GM18499 (cell line): Measurements from ENCODE around the gene ZNF892.
"Not testable (repeated sequence)": the region's sequence is repeated elsewhere in the genome, so short reads cannot be mapped to it uniquely, and the experiment has no call there.

Experiments
- ATAC-seq: cut with Tn5 transposase; IDR thresholded peaks from one replicate; pipeline ENCODE4 v1.9.1; 2021; ENCODE audit warnings: moderate number of reproducible peaks; ENCODE audit not compliant: insufficient read depth, unreplicated experiment

The ZNF892 gene

DNA sequence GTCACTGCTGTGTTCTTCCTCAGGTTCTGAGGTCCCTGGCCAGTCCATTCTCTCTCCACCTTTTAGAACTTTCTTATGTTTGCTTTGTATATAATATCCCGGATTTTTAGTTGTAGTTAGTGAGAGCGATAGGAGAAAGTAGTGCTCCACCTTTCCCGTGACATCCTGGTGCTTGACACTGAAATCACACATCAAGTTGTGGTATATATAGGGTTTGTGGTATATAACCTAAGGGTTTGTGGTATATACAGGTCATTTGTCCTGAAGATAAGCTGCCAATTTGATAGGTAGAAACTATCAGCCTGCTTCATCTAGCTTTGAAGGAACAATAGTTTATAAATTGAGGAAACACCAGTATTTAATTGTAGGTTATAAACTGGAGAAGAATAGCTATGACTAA, 13.1 kb downstream of the ZNF892 start:
- no peak for ATAC-seq

DNA sequence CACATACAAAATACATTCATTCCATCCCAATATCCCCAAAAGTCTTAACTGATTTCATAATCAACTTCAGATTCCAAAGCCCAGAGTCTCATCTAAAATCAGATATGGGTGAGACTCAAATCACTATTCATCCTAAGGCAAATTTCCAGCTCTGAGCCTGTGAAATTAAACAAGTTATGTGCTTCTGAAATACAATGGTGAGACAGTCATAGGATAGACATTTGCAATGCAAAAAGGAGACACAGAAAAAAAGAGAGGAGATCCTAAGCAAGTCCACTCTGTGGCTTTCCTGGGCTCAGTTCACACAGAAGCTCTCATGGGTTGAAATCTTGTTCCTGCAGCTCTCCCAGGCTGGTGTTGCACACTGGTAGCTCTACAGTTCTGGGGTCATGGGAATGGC, 18.3 kb downstream of the ZNF892 start:
- ATAC-seq: no peak

DNA sequence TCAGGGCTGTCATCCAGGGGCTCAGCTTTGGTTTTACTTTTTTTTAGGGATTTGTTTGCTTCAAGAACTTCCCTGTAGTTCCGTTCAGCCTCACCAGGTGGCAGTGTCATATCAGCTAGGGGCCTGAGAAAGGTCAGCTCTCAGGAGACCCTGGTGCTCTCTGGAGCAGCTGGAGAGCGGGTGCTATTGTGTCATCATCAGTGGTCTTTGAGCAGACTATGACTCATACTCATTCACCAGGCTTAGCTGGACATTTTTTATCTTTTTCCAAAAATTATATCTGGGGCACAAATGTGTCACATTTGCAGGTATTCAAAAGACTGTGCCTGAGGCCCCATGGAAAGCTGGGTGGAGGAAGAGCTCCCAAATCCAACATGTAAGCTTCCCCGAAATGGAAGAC, 24.4 kb downstream of the ZNF892 start:
- no peak for ATAC-seq

DNA sequence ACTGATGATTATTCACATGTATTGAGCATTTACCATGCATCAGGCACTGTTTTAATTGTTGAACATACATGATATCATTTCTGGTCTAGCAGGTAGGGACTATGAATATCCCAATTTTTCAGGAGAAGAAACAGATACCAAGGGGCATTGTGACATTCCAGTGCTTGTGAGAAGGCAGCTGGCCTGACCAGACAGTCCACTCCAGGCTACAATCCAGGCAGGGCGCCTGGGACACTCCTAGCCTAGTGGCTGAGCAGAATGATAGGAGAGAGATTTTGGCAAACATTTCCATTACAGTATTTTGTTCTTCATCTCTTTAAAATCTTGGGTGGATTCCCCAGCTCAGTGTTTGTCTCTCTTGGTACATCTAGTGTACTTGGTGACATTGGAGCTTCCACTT, 24.9 kb downstream of the ZNF892 start:
- no peak for ATAC-seq

DNA sequence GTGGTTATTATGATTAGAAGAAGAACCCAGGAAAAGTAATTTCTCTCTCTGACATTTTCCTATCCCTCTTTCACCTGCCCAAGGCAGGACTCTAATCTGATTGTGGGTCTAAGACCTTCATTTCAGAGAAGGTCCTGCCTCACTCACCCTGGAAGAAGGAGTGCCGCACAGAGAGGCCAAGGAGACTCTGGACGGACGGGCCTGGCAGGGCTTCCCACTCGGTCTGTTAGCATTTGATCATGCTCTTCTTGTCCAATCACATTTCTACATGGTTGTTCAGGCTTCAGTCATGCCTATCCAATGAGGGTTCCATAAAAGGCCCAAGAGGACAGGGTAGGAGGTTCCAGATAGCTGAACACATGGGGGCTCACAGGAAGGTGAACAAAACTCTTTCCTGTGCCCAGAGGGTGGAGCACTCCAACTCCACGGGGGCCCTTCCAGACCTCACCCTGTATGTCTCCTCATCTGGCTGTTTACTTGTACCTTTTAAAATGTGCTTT, 27.0 kb downstream of the ZNF892 start:
- ATAC-seq: no peak

DNA sequence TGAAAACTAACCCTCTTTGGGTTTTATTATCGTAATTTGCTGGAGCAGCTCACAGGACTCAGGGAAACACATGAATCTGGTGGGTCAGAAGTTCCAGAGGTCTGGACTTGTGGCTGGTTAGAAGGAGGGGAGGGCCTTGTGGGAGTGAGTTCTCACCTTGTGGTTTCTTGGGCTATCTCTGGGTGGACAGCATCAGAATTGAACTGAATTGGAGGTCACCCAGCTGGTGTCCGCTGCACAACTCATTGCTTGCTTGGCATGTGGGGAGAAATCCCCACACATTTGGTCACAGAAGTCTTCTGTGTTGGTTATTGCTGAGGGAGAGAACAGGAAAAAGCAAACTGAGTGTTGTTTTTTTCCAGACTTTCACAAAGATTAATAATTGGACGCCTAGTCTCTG, 27.5 kb downstream of the ZNF892 start:
- ATAC-seq: no peak

DNA sequence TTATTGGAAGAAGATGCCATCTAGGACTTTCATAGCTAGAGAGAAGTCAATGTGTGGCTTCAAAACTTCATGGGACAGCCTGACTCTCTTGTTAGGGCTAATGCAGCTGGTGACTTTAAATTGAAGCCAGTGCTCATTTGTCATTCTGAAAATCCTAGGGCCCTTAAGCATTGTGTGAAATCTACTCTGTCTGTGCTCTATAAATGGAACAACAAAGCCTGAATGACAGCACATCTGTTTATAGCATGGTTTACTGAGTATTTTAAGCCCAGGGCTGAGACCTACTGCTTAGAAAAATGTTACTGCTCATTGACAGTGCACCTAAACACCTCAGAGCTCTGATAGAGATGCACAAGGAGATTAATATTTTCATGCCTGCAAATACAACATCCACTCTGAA, 30.8 kb downstream of the ZNF892 start:
- no peak for ATAC-seq

DNA sequence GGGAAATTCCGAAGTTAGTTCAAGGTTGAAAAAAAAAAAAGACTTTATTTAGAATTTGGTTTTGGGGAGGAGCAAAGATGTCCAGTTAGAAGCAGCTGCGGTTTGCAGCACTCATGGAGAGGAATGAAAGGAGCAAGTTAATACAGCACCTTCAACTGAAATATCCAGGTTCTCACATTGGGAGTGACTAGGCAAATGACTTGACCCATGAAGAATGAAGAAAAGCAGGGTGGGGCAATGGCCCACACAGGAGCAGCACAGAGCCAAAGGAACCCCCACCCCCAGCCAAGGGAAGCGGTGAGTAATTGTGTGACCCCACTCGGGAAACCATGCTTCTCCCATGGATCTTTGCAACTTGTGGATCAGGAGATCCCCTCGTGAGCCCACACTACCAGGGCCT, 32.8 kb downstream of the ZNF892 start:
- no peak for ATAC-seq

DNA sequence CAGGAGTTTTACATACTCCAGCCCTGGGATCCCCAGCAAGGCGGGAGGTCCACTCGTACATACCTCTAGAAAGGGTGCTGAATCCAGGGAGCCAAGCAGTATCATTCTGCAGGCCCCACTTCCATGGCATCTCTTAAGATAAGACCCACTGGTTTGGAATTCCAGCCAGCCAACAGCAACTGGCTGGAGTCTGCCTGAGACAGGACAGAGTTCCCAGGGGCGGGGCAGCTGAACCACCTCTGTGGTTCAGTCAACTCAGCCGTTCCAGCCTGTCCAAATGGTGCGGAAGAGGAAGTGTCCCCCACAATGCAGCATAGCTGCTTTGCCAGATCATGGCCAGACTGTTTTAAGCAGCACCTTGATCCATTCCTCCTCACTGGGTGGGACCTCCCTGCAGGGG, 33.2 kb downstream of the ZNF892 start:
- ATAC-seq: no peak

DNA sequence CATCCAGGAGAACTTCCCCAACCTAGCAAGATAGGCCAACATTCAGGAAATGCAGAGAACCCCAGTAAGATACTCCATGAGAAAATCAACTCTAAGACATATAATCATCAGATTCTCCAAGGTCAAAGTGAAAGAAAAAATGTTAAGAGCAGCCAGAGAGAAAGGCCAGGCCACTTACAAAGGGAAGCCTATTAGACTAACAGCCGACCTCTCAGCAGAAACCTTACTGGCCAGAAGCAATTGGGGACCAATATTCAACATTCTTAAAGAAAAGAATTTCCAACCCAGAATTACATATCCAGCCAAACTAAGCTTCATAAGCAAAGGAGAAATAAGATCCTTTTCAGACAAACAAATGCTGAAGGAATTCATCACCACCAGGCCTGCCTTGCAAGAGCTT, 34.8 kb downstream of the ZNF892 start:
- not testable (repeated sequence) for ATAC-seq
